GM19467 (cell line): ENCODE measurements around the gene MYL4.

Experiments used
- ATAC-seq: cut with Tn5 transposase; IDR thresholded peaks from one replicate; pipeline ENCODE4 v1.9.1; 2021; ENCODE audit warnings: mild to moderate bottlenecking, moderate library complexity; ENCODE audit not compliant: unreplicated experiment

MYL4 gene

DNA sequence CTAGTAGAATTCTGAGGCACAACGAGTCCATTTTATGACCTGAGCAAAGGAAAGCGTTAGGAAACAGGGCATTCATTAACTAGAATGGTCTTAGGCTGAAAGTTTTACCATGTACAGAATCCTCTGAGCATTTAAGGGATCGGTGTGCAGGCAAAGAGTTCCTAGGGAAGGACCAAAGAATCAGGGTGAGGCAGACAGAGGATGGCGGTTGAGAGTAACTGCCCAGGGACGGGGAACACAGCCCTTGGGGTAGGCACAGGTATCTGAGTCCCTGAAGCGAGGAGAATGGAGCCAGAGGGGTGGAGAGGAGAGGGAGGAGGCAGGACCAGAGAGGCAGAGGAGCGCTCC lies 30.4 kb downstream of the MYL4 start:
- ATAC-seq, result no peak

DNA sequence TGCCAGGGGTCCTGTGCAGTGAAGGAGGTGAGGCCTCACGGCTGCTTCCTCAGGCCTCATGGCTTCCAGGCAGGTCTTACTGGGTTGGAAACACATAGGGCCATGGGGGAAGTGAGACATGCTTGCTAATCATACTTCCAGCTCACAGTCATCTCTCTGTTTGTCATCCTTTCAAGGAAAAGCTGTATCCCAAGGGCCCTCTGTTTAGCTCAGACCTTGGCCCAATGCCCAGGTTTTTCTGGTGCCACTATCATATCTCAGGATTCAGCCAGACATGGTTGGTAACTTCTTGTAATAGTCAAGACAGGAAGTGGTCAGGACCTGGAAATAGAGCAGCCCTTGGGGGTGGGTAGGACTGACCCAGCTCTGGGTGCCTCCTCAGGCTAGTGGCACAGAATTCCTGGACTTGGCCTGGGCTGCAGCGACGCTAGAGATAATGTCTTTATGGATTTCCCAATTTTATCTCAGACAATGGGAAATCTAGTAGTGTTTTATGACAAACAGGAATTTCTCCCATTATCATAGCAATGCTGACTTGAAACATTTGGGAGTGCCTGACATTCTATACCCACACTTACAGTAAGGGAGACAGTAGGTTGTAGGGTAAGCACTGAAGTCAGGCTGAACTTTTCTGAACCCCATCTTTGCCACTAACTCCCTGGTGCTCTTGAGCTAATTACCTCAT lies 31.0 kb downstream of the MYL4 start:
- no peak for ATAC-seq

DNA sequence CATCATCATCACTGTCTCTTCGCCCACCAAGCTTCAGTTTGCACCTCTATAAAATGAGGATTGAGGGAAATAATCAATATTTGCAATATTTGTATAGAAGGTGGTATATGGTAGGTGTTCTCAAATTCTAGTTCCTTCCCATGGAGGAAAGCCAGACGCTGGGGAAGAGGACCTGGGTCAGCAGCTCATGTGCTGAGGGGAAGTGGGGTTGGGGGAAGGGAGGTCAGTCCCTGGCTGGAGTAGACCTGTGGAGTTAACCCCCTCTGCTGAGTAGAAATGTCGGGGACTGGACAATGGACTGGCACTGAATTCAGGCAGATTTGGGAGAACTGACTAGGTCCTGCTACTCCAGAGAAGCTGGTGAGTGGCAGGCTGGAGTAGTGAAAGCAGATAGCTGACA lies 31.7 kb downstream of the MYL4 start:
- ATAC-seq, result no peak

DNA sequence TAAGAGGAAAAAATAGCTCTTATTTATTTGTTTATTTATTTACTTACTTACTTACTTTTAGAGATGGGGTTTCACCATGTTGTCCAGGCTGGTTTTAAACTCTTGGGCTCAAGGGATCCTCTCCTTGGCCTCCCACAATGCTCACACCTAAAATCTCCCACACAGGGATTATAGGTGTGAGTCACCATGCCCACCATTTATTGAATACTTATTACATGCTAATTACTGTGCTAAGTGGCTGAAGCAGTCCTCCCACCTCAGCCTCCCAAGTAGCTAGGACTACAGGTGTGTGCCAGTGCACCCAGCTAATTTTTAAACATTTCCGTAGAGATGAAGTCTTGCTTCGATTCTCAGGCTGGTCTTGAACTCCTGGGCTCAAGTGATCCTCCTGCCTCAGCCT lies 33.5 kb downstream of the MYL4 start:
- no peak for ATAC-seq

DNA sequence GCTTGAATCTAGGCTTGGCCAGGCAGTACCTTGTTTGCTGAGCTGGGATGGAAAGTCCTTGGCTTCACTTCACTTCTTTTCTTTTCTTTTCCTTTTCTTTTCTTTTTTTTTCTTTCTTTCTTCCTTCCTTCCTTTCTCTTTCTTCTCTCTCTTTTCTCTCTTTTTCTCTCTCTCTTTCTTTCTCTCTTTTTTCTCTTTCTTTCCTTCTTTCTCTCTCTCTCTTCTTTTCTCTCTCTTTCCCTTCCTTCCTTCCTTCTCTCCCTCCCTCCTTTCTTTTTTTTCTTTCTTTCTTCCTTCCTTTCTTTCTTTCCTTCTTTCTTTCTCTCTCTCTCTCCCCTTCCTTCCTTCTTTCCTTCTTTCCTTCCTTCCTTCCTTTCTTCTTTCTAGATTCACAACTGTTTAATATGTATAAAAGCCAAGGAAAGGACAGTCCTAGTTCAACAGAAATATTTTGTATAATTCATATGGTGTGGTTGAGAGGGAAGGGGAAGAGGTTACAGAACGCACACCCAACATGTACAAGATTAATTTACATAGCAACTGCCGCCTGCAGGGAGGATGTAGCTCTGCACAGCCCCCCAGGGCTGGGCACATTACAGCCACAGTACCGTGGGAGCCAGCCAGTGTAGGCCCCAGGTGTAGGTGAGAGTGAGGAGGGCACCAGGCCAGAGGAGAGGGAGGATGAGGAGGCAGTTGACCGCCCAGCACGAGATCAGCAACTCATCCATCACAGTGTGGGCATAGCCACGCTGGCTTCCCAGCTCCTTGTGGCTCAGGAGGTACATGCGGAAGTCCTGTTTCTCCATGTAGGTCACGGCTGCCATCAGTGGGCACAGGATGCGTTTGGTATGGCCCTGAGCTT lies 34.8 kb downstream of the MYL4 start:
- ATAC-seq, result no peak

DNA sequence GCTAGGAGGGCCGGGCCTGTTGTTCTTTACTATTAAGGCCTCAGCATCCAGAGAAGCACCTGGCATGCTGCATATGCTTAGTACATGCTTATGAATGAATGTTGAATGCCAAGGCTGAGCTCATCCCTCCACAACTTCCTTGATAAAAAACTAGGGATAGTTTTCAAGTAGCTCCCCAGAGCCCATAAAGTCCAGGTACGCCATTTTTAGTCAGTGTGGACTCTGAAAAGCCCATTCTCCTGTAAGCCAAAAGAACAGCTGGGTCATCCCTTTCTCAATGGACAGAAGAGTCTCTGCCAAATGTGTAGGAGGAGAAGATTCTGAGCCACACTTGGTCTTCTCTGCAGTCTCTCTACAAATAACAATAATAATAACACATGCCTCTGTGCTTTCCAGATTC lies 35.5 kb downstream of the MYL4 start:
- ATAC-seq, result no peak

DNA sequence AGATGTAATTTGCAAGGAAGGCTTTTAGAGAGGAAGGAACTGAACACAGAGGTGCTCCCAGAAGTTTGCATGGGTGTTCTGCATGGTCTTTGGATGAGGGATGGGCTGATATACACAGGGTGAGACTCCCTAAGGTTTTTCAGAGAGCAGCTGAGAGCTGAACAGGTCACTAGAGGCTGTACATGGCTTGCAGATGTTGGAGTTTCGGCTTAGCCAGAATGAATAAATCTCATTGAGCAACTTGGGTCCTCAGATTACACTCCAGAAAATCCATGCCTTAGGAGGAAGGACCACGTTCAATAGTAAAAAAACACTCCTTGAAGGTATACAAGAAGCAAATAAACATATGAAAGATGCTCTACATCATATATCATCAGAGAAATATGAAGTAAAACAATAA lies 37.0 kb downstream of the MYL4 start:
- no peak for ATAC-seq

DNA sequence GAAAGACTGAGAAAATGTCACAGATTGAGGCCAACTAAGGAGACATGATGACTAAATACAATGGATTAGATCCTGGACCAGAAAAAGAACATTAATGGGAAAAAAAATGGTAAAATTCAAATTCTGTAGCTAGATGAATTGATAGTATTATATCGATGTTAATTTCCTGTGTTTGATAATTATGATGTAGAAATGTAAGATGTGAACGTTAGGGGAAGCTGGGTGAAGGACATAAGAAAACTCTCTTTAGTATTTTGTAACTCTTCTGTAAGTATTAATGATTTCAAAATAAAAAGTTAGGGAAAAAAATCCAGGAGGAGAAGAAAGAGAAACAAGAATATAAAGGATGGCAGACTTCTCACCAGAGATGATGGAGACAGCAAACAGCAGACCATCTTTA lies 41.7 kb downstream of the MYL4 start:
- no peak for ATAC-seq

DNA sequence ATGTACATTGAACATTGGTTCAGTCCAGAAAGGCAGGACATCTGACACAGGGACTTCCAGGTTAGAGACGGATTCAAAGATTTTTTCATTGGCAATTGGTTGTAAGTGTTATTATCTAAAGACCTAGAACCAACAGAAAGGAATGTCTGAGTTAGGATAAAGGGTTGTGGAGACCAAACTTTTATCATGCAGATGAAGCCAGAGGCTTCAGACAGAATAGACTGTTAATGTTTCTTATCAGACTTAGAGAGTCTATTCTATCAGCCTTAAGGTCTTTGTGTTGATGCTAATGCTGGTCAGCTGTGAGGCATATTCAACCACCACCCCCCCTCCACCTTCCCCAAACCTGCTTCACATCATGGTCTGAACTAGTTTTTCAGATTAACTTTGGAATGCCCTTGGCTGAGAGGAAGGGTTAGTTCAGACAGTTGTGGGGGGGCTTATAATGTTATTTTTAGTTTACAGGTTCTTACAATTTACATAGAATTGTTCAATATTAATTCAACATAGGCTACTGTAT lies 42.3 kb downstream of the MYL4 start:
- no peak for ATAC-seq

DNA sequence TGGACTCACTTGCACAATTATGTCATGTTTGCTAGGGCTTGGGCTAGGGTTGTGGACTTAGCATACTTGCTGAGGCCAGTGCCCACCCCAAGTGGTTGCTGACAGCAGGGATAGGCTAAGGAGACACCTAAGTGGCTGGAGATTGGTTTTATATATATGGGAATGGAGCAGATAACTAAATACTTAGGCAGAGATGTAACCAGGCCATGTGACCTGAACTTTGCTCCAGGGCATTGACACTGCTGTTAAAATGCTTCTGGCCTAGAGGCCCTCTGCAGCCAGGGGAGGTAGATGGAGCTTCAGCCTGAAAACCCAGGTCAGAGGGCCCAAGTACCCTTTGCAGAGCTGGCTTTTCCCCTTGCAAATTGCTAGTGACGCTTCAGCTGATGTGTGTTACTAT lies 43.1 kb downstream of the MYL4 start:
- no peak for ATAC-seq

DNA sequence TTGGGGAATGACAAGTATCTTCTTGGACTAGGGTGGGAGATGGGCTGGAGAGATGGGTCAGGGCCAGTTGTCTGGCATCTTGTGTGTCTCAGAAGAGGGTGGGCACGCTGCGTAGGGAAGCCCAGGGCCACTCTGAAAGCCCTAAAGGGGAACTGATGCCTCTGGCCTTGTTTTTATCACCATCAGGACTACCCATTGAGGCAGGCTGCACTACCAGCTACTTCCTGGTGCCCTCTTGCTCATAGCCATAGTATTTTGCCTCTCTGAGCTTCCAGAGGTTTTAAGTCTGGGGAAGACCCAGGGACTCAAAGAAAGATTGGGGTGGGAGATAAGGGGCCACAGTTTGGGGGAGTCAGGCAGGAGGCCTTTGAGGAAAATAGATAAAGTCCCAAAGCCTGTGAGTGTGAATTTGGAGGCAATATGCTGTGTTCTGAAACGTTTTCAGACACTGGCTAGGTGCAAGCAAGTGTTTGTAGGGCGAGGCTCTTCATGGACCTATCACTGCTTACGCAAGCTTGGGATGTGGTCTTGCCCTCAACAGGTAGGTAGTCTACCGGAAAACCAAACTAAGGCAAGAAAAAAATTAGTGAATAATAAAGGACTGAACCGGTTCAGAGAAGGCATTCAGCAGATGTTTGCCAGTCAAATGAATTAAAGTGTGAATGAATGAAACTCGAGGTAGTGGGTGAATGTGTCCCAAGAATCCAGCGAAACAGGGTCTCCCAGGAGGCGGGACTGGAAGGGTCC lies 43.8 kb downstream of the MYL4 start:
- no peak for ATAC-seq

DNA sequence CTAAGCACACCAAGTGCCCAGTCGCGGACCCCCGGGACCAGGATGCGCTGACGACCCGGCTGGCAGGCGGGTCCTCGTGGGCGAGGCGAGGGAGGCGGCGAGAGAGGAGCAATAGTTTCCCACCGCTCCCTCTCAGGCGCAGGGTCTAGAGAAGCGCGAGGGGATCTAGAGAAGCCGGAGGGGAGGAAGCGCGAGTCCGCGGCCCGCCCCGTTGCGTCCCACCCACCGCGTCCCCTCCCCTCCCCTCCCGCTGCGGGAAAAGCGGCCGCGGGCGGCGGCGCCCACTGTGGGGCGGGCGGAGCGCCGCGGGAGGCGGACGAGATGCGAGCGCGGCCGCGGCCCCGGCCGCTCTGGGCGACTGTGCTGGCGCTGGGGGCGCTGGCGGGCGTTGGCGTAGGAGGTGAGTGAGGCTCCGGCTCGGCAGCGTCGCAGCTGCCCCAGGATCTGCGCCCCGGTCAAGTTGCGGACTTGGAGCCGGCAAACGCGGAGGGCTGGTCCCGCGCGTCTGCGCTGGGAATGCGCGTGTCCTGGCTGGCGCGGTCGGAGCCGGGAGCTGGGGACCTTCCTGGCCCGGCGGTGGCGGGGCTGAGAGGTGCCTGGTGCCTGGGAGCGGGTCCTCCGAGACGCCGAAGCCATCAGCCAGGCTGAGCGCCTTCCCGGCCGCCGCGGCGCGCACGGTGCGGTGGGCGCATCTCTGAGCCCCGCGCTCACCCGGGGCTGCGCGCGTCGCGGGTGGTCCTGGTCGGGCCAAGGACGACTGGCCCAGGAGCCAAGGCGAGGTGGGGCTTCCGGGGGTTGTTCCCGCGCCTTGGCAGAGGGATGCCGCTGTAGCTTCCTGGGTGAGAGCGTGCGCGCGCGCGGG lies 44.6 kb downstream of the MYL4 start, which contains the start of gene ITGB3:
Gene ITGB3, plus strand, starts transcription at position 287 of the 862 bp plus-strand sequence. Its CDS starts 35 bp downstream, at position 322.
- peak; percentile 91 for ATAC-seq

DNA sequence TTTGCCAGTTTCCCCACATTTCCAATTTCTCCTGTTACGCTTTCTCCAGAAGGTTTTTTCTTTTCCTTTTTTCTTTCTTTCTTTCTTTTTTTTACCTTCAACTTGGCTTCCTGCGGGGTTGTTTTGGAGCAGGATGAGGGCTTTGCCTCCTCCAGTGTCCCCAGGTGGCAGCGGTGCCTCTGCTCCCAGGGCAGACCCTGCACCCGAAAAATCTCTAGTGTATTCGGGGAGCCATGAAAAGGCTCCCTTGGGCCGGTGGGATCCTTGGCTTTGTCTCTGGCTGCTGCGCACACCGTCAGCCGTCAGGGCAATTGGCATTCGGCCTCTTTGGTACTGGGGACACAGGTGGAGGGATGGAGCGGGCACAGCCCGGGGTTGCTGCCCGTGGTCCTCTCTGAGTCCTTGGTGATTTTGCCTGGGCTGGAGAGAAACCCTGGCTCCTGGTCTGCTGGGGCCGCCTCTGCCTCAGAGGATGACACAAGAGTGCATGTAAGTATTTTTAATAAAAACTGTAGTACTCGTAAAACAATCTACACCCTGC lies 45.3 kb downstream of the MYL4 start:
- no peak for ATAC-seq

DNA sequence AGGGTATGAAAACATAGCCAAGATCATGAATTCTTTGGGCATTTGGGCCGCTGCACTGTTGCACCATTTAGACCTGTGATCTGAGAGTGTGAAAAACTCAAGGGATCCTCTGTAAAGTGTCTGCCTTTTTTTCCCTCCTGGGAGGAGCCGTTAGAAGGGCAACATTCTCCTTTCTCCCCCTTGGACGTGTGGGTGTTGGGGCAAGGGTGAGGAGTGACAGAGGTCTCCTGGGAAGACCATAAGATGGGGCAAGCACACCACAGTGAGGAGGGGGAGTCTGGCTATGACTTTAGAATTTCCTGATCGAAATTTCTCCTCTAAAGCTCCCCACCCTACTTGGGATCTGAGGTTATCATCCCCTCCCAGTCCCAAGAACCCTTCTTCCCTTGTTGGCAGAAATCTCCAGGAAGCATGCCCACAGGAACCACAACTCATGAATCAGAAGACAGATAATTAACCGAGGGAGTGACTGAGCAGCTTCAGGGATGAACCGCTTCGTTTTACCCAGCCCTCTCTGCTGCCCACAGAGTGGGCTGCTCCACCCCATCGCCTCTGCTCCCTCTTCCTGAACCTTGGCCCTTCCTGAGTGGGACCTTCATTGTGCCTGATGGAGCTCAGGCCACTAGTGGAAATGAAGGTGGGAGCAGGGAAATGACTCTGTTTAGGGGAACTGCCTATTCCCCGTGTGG lies 48.6 kb downstream of the MYL4 start:
- no peak for ATAC-seq

DNA sequence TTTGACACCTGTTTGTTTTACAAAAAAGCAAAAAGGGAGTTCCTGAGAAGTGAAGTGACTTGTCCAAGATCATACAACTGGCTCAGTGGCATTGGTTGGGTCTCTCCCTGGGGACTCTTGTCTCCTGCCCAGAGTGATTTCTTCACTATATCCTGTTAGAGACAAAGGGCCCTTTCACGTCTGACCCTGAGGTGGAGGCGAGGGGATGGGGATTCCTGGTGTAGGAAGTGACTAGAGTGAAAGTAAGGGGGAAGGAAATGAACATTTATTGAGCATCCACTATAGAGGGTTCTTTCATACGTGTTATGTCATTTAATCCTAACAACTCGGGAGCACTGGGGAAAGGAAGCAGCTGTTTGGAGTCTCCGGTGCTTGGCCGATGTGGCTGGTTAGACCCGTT lies 53.4 kb downstream of the MYL4 start:
- ATAC-seq, result no peak

DNA sequence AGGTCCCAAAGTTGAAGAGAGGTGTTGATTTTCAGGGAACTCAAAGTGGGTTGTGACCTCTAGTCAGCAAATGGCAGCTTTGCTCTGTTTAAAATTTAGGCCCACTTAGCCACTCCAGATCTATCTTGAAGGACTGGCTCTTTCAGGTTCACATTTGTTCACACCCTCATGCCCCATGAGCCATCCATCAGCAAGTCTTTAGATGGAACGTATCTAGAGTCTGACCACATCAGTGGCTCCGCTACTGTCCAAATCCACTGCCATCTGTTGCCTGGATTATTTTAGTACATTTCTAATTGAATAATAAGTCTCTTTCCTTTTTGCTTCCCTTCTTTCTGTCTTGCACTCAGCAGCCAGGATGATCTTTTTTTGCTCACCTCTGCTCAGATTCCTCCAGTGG lies 55.0 kb downstream of the MYL4 start:
- ATAC-seq, result no peak

DNA sequence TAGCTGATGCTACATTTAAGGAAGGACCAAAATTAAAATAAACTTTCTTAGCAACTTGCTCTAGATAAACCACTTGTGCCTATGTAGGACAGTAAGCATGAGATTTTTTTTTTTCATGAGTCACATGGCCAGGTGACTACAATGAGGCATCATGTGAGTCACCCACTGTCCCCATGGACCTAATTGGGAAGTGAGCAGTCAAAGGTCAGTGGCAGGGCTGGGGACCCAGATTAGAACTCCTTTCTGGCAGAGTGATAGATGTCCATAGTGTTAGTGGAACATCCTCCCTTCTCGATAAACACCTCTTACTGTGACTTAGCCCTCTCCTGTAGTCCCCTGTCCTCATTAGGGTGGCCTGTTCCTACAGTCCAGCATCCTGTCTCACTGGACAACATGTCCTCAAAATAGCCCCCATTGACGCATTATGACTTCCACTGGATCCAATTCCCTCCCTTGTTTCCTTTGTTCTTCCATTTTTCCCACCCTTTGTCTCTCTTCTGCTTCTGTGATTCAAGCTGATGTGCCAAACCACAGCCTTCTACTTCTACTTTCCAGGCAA lies 56.9 kb downstream of the MYL4 start:
- no peak for ATAC-seq

DNA sequence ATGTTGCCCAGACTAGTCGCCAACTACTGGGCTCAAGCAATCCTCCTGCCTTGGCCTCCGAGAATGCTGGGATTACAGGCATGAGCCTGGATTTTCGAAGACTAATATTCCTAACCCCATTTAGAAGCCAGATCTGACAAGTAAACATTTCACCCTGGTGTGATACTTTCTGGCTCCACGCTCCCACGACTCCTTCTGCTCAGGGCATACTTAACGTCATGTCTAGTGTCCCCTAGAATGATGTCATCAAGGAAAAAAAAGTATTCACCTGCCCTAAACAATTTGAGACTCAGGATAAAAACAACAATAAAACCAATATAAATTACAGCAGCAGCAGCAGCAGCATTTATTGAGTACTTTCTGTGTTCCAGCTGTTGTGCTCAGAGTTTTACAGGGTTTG lies 57.6 kb downstream of the MYL4 start:
- ATAC-seq, result no peak

DNA sequence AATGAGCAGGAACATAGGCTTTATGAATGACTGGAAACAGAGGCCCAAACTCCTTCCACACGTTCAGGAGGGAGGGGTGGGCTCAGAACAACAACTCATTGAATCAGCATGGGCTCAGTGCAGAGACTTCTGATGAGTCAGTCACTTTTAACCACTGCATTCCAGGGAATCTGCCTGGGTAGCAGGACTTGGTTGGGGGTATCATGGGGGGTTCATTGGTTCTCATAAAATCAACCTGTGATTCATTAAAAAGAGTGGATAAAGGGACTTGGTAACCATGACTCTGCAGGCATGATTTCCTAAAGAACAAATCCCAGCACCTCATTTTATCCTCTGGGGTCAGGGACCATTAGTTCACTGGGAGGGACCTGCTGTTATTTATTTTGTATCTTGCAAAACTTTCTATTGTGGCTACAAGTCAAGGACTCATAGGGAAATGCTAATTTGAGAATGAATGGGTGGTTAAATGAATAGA lies 58.2 kb downstream of the MYL4 start:
- ATAC-seq, result no peak
